Measurements from ENCODE around the gene PLEKHM2.

Gene PLEKHM2

GRCh38 chr1:15764269-15764764, 80.2 kb downstream of the PLEKHM2 start:
- H3K4me3 ChIP-seq (ENCODE audit: control insufficient read depth, low read depth, low read length) = no peak overlapping the region
- no peak for TF ChIP-seq CTCF (conservative IDR thresholded peaks at IDR 0.05; ENCODE audit: control insufficient read depth, insufficient read depth, low read depth, low read length)
- DNase-seq (ENCODE audit: low read depth) = no peak

DNA sequence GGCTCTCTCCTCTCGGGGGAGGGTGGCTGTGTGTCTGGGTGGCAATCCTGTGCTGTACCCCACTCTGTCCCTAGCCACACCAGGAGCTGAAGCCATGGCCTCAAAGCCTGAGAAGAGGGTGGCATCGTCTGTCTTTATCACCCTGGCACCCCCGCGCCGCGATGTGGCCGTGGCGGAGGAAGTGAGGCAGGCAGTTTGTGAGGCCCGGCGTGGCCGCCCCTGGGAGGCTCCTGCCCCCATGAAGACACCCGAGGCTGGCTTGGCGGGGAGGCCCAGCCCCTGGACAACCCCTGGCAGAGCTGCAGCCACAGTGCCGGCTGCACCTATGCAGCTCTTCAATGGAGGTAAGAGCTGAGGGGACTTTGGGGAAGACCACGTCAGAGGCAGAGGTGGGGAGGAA, 80.8 kb downstream of the PLEKHM2 start:
- H3K4me3 ChIP-seq (ENCODE audit: control insufficient read depth, low read depth, low read length) = no peak overlapping the region
- DNase-seq (ENCODE audit: low read depth) = no peak

DNA sequence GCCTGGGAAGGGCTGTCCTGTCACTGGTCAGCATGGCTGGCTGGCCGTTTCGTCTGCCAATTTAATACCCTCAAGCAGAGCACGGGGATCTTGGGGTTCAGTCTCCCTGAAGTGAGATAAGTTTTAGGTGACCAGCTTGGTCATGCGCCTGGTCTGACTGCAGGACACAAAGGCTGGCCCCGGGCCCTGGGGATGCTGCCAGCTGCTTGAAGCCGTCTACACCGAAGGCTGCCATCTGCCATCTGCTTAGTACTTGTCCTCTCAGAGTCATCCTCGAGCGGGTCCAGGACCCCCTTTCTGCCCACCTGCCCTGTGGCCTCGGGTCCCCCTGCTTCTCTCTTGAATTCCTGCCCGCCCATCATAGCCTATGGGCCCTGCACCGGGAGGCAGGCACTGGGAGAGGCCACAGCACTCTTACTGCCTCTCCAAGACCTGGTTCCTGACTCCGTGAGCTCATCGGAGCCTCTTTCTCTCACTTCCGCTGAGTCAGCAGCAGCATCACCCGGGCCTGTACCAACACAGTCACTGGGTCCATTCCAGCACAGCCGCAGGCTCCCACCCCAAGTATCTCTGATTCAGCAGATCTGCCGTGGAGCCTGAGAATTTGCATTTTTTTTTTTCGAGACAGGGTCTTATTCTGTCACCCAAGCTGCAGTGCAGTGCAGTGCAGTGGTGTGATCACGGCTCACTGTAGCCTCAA, 81.5 kb downstream of the PLEKHM2 start:
- no peak overlapping the region for H3K4me3 ChIP-seq (ENCODE audit: control insufficient read depth, low read depth, low read length)
- TF ChIP-seq CTCF (conservative IDR thresholded peaks at IDR 0.05; ENCODE audit: control insufficient read depth, insufficient read depth, low read depth, low read length) = no peak
- DNase-seq (ENCODE audit: low read depth) = peak; percentile 86

More for the DNA sequence above, 80.8 kb downstream of the PLEKHM2 start:
- TF ChIP-seq CTCF (conservative IDR thresholded peaks at IDR 0.05; ENCODE audit: control insufficient read depth, insufficient read depth, low read depth, low read length) = no peak

GRCh38 chr1:15767941-15768340, 83.8 kb downstream of the PLEKHM2 start:
- no peak for DNase-seq (ENCODE audit: low read depth)
- TF ChIP-seq CTCF (conservative IDR thresholded peaks at IDR 0.05; ENCODE audit: control insufficient read depth, insufficient read depth, low read depth, low read length) = no peak
- H3K4me3 ChIP-seq (ENCODE audit: control insufficient read depth, low read depth, low read length) = no peak overlapping the region

DNA sequence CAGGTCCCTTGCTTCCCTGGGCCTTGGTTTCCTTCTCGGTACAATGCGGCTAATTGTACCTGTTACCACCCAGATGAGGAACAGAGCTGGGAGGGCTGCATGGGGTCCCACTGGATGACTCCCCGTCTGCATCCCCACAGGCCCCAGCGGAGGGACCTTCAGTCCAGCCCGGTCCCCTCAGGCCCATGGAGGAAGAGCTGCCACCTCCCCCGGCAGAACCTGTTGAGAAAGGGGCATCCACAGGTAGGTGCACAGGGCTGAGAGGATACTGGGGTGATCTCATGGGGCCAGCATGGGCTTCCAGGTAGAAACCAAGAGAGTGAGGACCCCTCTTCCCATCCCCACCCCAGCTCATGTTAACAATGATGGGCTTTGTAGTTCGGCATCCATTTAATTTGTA, 84.3 kb downstream of the PLEKHM2 start:
- no peak for DNase-seq (ENCODE audit: low read depth)
- no peak for TF ChIP-seq CTCF (conservative IDR thresholded peaks at IDR 0.05; ENCODE audit: control insufficient read depth, insufficient read depth, low read depth, low read length)
- no peak overlapping the region for H3K4me3 ChIP-seq (ENCODE audit: control insufficient read depth, low read depth, low read length)

DNA sequence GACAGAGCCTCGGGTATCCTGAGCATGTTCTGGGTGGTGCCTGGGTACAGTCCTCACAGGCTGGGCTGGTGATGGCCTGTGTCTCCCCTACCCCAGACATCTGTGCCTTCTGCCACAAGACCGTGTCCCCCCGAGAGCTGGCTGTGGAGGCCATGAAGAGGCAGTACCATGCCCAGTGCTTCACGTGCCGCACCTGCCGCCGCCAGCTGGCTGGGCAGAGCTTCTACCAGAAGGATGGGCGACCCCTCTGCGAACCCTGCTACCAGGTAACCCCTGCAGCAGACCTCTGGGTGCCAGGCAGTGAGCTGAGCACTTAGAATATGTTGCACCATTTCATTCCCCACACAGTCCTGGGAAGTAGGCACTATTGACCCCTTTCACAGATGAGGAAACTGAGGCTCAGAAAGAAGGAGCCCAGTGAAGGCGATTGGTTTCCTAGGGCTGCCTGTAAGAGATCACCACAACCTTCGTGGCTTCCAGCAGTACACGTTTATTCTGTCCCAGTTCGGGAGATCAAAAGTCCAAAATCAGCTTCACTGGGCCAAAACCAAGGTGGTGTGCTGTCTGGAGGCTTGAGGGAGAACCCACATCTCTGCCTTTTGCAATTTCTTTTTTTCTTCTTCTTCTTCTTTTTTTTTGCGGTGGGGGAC, 86.3 kb downstream of the PLEKHM2 start:
- H3K4me3 ChIP-seq (ENCODE audit: control insufficient read depth, low read depth, low read length) = no peak overlapping the region
- no peak for TF ChIP-seq CTCF (conservative IDR thresholded peaks at IDR 0.05; ENCODE audit: control insufficient read depth, insufficient read depth, low read depth, low read length)
- DNase-seq (ENCODE audit: low read depth) = no peak
